CD4-positive, alpha-beta T cell treated with Interleukin-4 for 1 hour (primary cell): ENCODE measurements around the gene RERE.

Experiments used
- DNase-seq, 2 donors: peaks; one replicate each; pipeline ENCODE4 v3.0.0-alpha.2; 2020 to 2022

Gene RERE

GRCh38 chr1:8342325-8342724, 475.1 kb downstream of the RERE start:
- DNase-seq = no peak

GRCh38 chr1:8340448-8340847, 477.0 kb downstream of the RERE start:
- no peak for DNase-seq

GRCh38 chr1:8339203-8339600, 478.2 kb downstream of the RERE start:
- DNase-seq = no peak

GRCh38 chr1:8338526-8339202, 478.8 kb downstream of the RERE start:
- DNase-seq = no peak

DNA sequence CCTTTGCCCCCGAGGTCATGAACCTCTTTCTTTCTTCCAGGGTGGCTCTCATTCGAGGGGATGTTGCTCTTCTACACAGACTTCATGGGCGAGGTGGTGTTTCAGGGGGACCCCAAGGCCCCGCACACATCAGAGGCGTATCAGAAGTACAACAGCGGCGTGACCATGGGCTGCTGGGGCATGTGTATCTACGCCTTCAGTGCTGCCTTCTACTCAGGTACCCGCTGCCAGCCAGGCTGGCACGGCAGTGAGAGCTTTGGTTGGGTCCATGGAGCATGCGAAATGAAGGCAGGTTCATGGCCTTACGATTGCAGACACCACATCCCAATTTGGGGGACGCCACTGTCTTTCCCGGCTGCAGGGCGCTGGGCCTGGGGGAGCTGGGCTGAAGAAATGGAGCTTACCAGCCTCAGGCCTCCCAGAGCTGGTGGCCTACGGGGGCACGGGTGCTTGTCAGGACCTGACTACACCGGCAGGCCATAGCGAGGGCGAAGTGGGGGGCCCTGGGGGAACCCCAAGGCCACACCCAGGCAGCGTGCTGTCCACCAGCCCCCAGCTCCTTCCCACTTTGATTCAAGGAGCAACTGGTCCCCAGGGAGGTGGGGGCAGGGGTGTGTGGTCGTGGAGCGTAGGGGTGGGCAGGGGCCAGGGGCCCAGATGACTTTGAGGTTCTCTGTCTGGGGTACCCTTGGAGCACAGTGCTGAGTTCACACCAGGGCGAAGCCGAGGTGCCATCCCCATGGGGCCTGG, 479.5 kb downstream of the RERE start:
- no peak for DNase-seq

- no peak for DNase-seq
Measured at GRCh38 chr1:8335246-8335645, 482.2 kb downstream of the RERE start.

DNA sequence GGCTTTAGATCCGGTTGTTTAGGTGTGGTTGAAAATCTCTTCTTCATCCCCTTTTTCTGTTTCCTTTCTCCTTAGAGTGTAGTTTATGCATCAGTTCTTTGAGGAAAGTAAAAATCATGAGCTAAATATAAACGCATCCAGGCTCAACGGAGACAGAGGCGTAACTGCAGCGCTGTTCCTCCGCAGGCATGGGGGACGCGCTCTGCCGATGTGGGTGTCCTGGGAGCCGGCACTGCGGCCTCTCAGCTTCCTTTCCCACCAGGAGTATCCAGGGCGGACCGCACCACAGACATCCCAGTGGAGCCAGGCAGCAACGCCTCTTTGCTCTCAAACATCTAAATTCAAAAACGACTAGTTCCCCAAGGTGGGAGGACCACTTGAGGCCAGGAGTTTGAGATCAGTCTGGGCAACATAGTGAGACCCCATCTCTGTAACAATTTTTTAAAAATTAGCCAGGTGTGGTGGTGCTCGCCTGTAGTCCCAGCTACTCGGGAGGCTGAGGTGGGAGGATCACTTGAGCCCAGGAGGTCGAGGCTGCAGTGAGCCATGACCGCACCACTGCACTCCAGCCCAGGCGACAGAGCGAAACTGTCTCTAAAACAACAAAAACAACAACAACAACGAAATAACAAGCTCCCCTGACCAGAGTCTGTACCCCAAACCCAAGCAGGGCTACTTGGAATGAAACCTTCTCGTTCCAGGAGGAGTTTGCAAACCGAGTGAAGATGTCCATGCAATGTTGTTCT, 483.2 kb downstream of the RERE start:
- DNase-seq = no peak

DNA sequence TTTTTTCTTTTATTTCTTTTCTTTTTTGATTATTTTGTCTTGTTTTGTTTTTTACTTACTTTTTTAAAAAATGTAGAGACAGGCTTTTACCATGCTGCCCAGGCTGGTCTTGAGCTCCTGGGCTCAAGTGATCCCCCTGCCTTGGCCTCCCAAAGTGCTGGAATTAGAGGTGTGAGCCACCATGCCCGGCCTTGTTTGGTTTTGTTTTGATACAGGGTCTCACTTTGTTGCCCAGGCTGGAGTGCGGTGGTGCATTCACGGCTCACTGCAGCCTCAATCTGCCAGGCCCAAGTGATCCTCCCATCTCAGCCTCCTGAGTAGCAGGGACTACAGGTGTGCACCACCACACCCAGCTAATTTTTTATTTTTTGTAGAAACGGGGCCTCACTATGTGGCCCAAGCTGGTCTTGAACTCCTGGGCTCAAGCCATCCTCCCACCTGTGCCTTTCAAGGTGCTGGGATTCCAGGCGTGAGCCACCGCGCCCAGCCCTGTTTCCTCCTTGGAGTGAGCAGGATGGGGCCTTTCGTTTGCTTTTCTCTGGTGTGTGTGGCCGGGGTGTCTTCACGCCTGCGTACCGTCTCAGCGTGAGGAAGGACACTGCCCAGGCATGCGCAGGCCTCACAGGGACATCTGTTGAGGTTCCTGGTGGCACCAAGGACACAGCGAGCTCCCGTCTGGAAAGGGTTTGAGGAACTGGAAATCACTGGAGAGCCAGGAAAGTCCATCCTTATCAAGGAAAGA, 484.0 kb downstream of the RERE start:
- no peak for DNase-seq

DNA sequence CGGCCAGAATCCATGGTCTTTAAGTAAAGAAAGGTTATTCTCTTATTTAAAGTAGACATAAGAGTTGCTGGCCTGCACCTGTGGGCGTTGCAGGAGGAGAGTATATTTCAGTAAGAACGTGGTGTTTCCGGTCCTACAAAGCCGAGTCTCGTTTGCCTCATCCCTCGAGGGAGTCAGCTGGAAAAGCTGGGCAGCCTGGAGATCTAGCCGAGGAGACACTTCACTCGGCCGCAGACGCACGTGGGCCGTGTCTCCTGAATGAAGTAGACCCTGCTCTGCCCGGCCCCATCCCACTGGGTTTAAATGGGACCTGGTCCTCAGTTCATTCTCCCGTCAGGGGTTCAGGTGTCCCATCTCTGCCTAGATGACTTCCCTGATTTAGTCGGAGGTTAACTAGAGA, 484.6 kb downstream of the RERE start:
- DNase-seq = no peak

DNA sequence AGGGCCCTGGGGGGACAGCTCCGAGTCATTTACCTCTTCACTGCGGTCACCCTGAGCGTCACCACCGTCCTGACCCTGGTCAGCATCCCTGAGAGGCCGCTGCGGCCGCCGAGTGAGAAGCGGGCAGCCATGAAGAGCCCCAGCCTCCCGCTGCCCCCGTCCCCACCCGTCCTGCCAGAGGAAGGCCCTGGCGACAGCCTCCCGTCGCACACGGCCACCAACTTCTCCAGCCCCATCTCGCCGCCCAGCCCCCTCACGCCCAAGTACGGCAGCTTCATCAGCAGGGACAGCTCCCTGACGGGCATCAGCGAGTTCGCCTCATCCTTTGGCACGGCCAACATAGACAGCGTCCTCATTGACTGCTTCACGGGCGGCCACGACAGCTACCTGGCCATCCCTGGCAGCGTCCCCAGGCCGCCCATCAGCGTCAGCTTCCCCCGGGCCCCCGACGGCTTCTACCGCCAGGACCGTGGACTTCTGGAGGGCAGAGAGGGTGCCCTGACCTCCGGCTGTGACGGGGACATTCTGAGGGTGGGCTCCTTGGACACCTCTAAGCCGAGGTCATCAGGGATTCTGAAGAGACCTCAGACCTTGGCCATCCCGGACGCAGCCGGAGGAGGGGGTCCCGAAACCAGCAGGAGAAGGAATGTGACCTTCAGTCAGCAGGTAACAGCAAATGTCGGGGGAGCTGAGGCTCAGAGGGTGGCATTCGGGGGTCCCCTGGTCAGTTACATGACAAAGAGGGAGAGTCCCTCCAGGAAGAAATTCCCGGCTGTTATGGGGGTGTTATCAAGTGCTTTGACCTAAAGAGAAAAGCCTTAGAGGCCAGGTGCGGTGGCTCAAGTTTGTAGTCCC, 486.9 kb downstream of the RERE start:
- no peak for DNase-seq

GRCh38 chr1:8329858-8330257, 487.6 kb downstream of the RERE start:
- no peak for DNase-seq

GRCh38 chr1:8329439-8329838, 488.0 kb downstream of the RERE start:
- DNase-seq = no peak

DNA sequence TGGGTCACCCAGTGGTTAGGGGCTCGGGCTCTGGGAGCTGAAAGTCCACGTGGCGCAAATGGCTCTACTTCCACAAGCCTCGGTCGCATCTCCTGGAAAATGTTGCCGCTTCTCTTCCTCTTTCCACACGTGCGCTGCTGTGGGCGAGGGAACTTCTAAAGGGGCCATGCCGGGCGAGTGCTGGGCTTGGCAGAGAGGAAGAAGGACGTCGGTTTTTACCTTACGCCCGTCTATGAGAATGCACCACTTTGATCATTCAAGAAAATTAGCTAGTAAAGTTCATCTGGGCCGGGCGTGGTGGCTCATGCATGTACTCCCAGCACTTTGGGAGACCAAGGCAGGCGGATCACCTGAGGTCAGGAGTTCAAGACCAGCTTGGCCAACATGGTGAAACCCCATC, 489.2 kb downstream of the RERE start:
- no peak for DNase-seq

DNA sequence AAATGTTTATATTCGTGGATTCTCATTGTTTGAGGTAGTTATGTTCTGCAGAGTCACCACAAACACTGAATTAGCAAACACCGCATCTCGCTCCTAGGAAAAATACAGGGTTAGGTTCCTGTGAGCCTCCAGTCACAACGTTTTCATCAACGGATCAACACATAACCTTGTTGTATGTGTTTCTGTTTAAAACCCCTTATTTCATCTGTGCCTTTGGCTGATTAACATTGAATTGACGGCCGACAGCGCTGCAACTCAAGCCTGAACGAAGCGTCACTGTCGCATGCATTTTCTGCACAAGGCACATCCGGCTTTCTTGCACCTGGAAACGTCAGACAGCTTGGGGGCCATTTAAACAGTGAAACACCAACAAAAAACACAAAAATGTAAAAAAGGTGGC, 491.2 kb downstream of the RERE start:
- DNase-seq = no peak

DNA sequence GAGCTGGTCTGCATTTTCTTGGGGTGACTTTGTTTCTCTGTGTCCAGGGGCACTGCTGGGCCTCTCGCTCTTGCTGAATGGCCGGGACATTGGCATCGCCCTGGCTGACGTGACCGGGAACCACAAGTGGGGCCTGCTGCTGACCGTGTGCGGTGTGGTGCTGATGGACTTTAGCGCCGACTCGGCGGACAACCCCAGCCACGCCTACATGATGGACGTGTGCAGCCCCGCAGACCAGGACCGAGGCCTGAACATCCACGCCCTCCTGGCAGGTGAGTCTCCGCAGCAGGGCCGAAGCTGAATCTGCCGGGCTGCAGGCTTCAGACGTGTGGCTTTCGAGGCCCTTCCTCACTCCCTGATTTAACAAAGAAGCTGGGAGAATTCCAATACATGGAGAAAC, 491.7 kb downstream of the RERE start:
- no peak for DNase-seq

DNA sequence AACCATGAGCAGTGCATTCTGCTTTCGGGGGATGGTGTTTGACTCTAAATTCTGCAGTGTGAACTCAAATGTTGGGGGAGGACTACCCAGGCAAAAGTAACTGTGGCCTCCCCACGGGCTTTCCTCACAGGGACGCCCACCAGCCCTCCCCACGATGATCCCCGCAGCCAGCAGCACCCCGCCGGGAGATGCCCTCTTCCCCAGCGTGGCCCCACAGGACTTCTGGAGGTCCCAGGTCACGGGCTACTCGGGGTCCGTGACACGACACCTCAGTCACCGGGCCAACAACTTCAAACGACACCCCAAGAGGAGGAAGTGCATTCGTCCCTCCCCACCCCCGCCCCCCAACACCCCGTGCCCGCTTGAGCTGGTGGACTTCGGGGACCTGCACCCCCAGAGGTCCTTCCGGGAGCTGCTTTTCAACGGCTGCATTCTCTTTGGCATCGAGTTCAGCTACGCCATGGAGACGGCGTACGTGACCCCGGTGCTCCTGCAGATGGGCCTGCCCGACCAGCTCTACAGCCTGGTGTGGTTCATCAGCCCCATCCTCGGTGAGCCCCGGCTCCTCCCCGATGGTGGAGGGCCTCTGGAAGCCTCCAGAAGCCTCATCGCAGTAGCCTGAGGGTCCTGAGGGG, 493.1 kb downstream of the RERE start:
- no peak for DNase-seq

DNA sequence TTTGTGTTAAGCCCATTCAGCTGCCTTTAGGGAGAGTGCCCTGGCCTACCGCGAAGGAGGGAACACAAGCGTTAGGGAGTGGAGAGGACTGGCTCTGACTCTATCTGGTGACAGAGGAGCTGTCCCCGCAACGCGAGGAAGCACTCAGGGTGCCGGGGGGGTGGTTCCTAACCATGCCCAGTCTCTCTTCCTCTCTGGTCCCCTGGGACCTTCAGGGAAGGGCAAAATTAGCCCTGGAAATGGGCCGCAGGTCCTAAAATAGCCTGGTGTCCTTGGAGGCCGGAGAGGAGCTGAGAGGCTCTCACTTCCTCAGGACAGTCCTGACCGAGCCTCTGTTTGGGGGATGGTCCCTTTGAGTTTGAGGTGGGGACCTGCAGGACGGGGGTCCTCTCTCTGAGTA, 493.7 kb downstream of the RERE start:
- DNase-seq = no peak

DNA sequence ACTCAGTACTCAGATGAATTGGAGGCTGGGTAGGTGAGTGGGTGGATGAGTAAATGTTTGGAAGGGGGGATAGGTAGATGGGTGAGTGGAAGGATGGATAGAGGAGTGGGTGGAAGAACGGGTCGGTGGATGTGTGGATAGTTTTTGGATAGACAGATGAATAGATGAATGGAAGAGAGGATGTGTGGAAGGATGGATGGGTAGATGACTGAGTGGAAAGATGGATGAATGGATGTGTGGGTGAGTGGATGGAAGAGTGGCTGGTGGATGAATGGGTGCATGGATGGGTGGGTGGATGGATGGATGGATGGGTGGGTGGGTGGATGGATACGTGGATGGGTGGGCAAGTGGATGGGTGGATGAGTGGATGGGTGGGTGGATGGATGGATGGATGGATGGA, 495.8 kb downstream of the RERE start:
- DNase-seq = no peak

GRCh38 chr1:8318436-8318835, 499.0 kb downstream of the RERE start:
- peak in 1 of 2 donors; percentile 3 for DNase-seq

DNA sequence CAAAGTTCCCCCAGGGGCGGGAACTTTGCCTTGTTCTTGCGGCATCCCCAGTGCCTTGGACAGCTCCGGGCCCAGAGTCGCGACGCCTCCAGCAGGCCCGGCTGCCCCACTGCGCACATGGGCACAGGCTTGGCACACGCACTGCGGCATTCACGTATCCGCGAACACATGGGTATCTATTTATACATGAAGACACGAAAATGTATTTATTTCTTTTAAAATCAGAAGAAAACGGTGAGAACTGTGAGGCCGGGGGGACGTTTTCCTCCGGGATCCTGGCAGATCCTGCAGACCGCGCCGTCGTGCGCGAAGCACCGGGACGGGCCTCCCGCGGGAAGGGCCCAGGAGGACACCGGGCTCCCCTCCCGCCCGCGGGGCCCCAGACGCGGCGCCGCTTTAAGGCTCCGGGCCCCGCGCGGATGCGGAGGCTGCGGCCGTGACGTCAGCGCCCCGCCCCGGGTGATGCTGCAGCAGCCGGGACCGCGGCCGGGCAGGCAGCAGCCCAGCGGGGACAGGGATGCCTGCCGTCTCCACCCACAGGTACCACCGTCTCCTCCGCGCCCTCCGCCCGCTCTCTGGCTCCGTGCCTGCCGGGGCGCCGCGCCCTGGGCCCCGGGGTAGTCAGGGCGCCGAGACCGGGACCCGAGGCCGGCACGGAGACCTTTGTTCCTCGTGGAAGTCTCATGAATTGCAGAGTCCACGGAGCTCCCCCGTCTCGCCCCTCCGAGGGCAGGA, 499.6 kb downstream of the RERE start, which contains the start of gene SLC45A1:
Gene SLC45A1, plus strand, starts transcription at position 468 of the 735 bp plus-strand sequence. CDS start 6,216 bp downstream, outside the sequence.
- peak; percentile 74 to 80 for DNase-seq
